Sigmoid colon (tissue), 4 donors: ENCODE results near the gene RHOJ.

Source experiments
- EP300 ChIP-seq, 4 donors: sonication (generic); formaldehyde crosslinking; IDR thresholded peaks; one replicate each; pipeline ENCODE4 v1.6.1; 2017; ENCODE audit warnings: antibody characterized with exemption in 4 of 4
- POLR2A ChIP-seq, 2 donors: fragments of 450-650 bp; IDR thresholded peaks; one replicate each; pipeline ENCODE4 v1.6.1; 2016; ENCODE audit warnings: antibody characterized with exemption in 2 of 2, mild to moderate bottlenecking in 2 of 2, moderate library complexity in 2 of 2
- TF ChIP-seq, protein P1 (sequence below), 4 experiments: fragments of 450-650 bp in 3 of 4; fragments of 200-600 bp in 1 of 4; IDR thresholded peaks; one replicate each; pipeline ENCODE4 v1.5.1; 2016 to 2019; ENCODE audit warnings: antibody characterized with exemption in 4 of 4, mild to moderate bottlenecking in 3 of 4, moderate library complexity in 2 of 4

DNA sequence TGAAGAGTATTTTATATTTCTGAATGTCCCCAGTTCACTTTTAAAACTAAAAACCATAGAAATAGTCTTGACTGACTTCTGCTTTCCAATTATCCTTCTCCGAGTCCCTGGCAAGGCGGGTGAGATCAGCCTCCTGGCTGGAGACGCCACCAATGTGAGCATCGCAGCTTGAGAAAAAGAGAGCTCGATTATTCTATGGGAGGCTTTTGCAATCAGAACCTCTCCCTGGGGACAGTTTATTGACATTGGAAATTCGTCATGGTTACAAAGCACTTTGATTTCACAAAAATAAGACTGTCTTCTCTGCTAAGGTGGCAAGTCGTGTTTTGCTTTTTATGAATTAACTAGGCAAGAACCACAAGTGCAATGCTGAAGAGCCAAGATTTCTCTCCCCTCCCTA lies 138.1 kb downstream of the RHOJ start:
- TF ChIP-seq, protein P1, sequence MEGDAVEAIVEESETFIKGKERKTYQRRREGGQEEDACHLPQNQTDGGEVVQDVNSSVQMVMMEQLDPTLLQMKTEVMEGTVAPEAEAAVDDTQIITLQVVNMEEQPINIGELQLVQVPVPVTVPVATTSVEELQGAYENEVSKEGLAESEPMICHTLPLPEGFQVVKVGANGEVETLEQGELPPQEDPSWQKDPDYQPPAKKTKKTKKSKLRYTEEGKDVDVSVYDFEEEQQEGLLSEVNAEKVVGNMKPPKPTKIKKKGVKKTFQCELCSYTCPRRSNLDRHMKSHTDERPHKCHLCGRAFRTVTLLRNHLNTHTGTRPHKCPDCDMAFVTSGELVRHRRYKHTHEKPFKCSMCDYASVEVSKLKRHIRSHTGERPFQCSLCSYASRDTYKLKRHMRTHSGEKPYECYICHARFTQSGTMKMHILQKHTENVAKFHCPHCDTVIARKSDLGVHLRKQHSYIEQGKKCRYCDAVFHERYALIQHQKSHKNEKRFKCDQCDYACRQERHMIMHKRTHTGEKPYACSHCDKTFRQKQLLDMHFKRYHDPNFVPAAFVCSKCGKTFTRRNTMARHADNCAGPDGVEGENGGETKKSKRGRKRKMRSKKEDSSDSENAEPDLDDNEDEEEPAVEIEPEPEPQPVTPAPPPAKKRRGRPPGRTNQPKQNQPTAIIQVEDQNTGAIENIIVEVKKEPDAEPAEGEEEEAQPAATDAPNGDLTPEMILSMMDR (IDR thresholded peaks at IDR 0.05), result no peak
- no peak for TF ChIP-seq EP300 (IDR thresholded peaks at IDR 0.05)
- no peak for TF ChIP-seq POLR2A (IDR thresholded peaks at IDR 0.05)
